B cell (primary cell): ENCODE data around the gene SEZ6L. TPM values are rescaled to one million over a fixed set of nuclear protein-coding genes. Genes with fewer than 3 reads are reported as not detected.

Source experiments
- ATAC-seq: fragments of 200-7000 bp; cut with Tn5 transposase; one replicate; pipeline ENCODE4 v1.10.0; 2021; ENCODE audit warnings: low read depth, mild to moderate bottlenecking, moderate number of reproducible peaks, moderate library complexity
- CTCF ChIA-PET: fragments of 350-600 bp; sonication (Branson Sonifier 250); formaldehyde crosslinking; loops from one replicate; lab custom pipeline; 2021; ENCODE audit warnings: antibody characterized with exemption, inconsistent platforms; lab: Charles Lee
- POLR2A ChIA-PET: fragments of 350-600 bp; sonication (Branson Sonifier 250); formaldehyde crosslinking; loops from one replicate; lab custom pipeline; 2021; ENCODE audit warnings: antibody characterized with exemption; lab: Charles Lee
- DNase-seq: peaks from one replicate; pipeline ENCODE4 v3.0.0; 2013
- H2AFZ ChIP-seq: 2 replicates; pipeline ENCODE4 v1.6.1; 2012; ENCODE audit warnings: mild to moderate bottlenecking, low read depth, low read length; ENCODE audit not compliant: insufficient read depth, poor library complexity, severe bottlenecking
- H3K27ac ChIP-seq, 2 donors: 1 replicate in 1 of 2; 2 replicates in 1 of 2; pipeline ENCODE4 v1.5.1; 2012 to 2013; ENCODE audit warnings: low read length in 2 of 2, mild to moderate bottlenecking in 2 of 2, moderate library complexity in 1 of 2
- H3K27me3 ChIP-seq, 4 experiments: fragments of 200-600 bp in 1 of 4; sonication (generic) in 1 of 4; replicated peaks in 1 of 4; 1 replicate in 2 of 4; 2 replicates in 2 of 4; pipeline versions ENCODE4 v1.6.1 to v1.7.0; 2013 to 2016; ENCODE audit warnings: low read length in 3 of 4, mild to moderate bottlenecking in 2 of 4, mixed read lengths in 1 of 4, moderate library complexity in 1 of 4; ENCODE audit not compliant: insufficient read depth in 4 of 4, control insufficient read depth in 3 of 4; ENCODE audit errors: control extremely low read depth in 1 of 4
- H3K36me3 ChIP-seq, 2 experiments: replicated peaks in 1 of 2; 1 replicate in 1 of 2; 2 replicates in 1 of 2; pipeline versions ENCODE4 v1.6.1 to v1.7.1; 2013; ENCODE audit warnings: low read length in 1 of 2; ENCODE audit not compliant: insufficient read depth in 2 of 2, control insufficient read depth in 1 of 2; ENCODE audit errors: control extremely low read depth in 1 of 2, extremely low read depth in 1 of 2
- H3K4me1 ChIP-seq, 2 donors: fragments of 200-600 bp in 1 of 2; sonication (generic) in 1 of 2; 1 replicate in 1 of 2; 2 replicates in 1 of 2; pipeline versions ENCODE4 v1.5.1 to v1.6.1; 2013 to 2017; ENCODE audit warnings: low read length in 2 of 2; ENCODE audit not compliant: control insufficient read depth in 2 of 2, insufficient read depth in 2 of 2
- H3K4me2 ChIP-seq: replicated peaks from 2 replicates; pipeline ENCODE3; 2012; ENCODE audit warnings: mild to moderate bottlenecking, low read depth, low read length; ENCODE audit not compliant: poor library complexity, severe bottlenecking
- H3K4me3 ChIP-seq, 5 experiments: fragments of 200-600 bp in 1 of 5; sonication (generic) in 1 of 5; 1 replicate in 3 of 5; 2 replicates in 2 of 5; pipeline versions ENCODE4 v1.5.1 to v1.7.0; 2011 to 2016; ENCODE audit warnings: low read length in 4 of 5, mild to moderate bottlenecking in 4 of 5, low read depth in 2 of 5, control low read depth in 1 of 5, moderate library complexity in 1 of 5; ENCODE audit not compliant: insufficient read depth in 1 of 5; ENCODE audit errors: control extremely low read depth in 1 of 5, extremely low read depth in 1 of 5
- H3K79me2 ChIP-seq: fragments of 200-600 bp; sonication (generic); one replicate; pipeline ENCODE4 v1.6.0; 2016; ENCODE audit warnings: low read length; ENCODE audit not compliant: control insufficient read depth, insufficient read depth
- H3K9ac ChIP-seq: fragments of 200-600 bp; sonication (generic); 2 replicates; pipeline ENCODE4 v1.6.1; 2017; ENCODE audit warnings: mild to moderate bottlenecking, low read length, moderate library complexity
- H3K9me3 ChIP-seq, 3 donors: one replicate each; pipeline versions ENCODE4 v1.6.1 to v1.7.1; 2013; ENCODE audit warnings: low read length in 2 of 3; ENCODE audit not compliant: control insufficient read depth in 2 of 3, insufficient read depth in 1 of 3; ENCODE audit errors: control extremely low read depth in 1 of 3
- H4K20me1 ChIP-seq: 2 replicates; pipeline ENCODE4 v1.6.0; 2012; ENCODE audit warnings: mild to moderate bottlenecking, low read length; ENCODE audit not compliant: insufficient read depth, control insufficient read depth, poor library complexity, severe bottlenecking
- H3K27ac Mint-ChIP-seq: one replicate; pipeline ENCODE4 v1.8.0; 2021; ENCODE audit warnings: mixed read lengths
- H3K27me3 Mint-ChIP-seq: one replicate; pipeline ENCODE4 v1.8.0; 2021; ENCODE audit warnings: mixed read lengths
- H3K4me1 Mint-ChIP-seq: one replicate; pipeline ENCODE4 v1.8.0; 2021; ENCODE audit warnings: mixed read lengths
- H3K4me3 Mint-ChIP-seq: one replicate; pipeline ENCODE4 v1.8.0; 2021; ENCODE audit warnings: mixed read lengths
- H3K9me3 Mint-ChIP-seq: one replicate; pipeline ENCODE4 v1.8.0; 2022; ENCODE audit warnings: mixed read lengths; ENCODE audit not compliant: insufficient read depth
- EZH2 ChIP-seq: IDR thresholded peaks from 2 replicates; pipeline ENCODE4 v1.6.1; 2012; ENCODE audit warnings: borderline replicate concordance, low read depth, mild to moderate bottlenecking, moderate library complexity, low read length; ENCODE audit not compliant: insufficient read depth, poor library complexity, severe bottlenecking
- WGBS: methylation state at CpG from one replicate; pipeline ENCODE4 v1.1.5; 2013; ENCODE audit warnings: missing lambda C conversion rate; ENCODE audit not compliant: insufficient coverage; 5-methylcytosine and 5-hydroxymethylcytosine counted together
- intact Hi-C: fragments of 100-400 bp; cut with micrococcal nuclease; formaldehyde crosslinking; loops from one replicate; pipeline ENCODE4 v1.10.0; 2022
- polyA plus RNA-seq: library from polyadenylated mRNA; depleted of rRNA; stranded (reverse); fragments of >200 nt; gene quantifications from 2 replicates; pipeline ENCODE4 v1.2.3, GENCODE V29; 2012
- total RNA-seq, 2 donors: library from RNA; stranded (reverse); fragments of 120-200 nt in 1 of 2; gene quantifications; 1 replicate in 1 of 2; 2 replicates in 1 of 2; pipeline versions ENCODE4 v1.2.3 to v1.2.4, GENCODE V29; 2013 to 2022
- TF ChIP-seq, protein P1 (sequence below): fragments of 200-600 bp; IDR thresholded peaks from one replicate; pipeline ENCODE4 v1.8.0; 2022; ENCODE audit warnings: antibody characterized with exemption, mild to moderate bottlenecking

Gene SEZ6L
- total and polyA plus RNA-seq, 2 donors (not counting 1 experiment from before 2014, with no cell fraction given), result 0.04 TPM; not detected in 1

DNA sequence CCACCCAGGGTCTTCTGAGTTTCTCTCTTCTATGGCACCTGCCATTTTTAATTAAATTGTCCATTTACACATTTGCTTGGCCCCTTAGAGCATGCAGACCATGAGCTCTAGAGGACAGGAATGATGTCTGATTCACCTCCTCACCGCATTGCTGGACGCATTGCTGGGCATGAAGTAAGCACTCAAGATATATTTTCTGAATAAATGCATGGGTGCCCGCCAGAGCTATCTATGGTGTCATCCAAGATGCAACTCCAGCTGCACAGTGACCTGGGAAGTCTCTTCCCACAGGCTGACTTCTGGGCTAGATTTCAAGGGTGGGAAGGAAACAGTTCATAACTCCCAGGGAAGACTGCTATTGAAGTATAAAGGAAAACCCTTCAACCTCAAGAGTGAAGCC is 193.2 kb downstream of the SEZ6L start:
- ChIA-PET CTCF (interaction anchor here (0.7 to 8.8 kb wide), 8 partner anchors 16 to 347 kb away, joined by 3 to 136 read pairs (median 4); no protein-coding TSS in a partner anchor), POLR2A (interaction anchor here (0.6 kb wide), 1 partner anchor 605 kb away, joined by 3 read pairs; no protein-coding TSS in a partner anchor)
- Histone ChIP-seq H2AFZ (no peak overlapping the region), H3K27me3 (peaks cover 0 to 13% (median 4%) of the 10 kb centered on the region in 4 experiments), H3K4me1 (peaks cover 4 to 7% of the 10 kb centered on the region in 2 donors), H3K36me3 (no peaks in the 10 kb centered on the region), H3K27ac (no peak overlapping the region), H3K4me2 (no peak overlapping the region), H3K9me3 (no peaks in the 10 kb centered on the region), H3K79me2 (no peaks in the 10 kb centered on the region), H3K9ac (no peak overlapping the region), H4K20me1 (no peaks in the 10 kb centered on the region), H3K4me3 (no peak overlapping the region)
- intact Hi-C loops, result loop anchor here (10.0 kb wide), 1 partner anchor 588 kb away; no protein-coding TSS in a partner anchor
- Mint-ChIP-seq H3K9me3 (no peaks in the 10 kb centered on the region), H3K4me1 (peaks cover 3% of the 10 kb centered on the region), H3K4me3 (no peak overlapping the region), H3K27ac (no peak overlapping the region), H3K27me3 (peaks cover 12% of the 10 kb centered on the region)
- WGBS, result 83% methylated on average over 3 of the region's 3 CpGs
- no peak for TF ChIP-seq EZH2
- TF ChIP-seq, protein P1, sequence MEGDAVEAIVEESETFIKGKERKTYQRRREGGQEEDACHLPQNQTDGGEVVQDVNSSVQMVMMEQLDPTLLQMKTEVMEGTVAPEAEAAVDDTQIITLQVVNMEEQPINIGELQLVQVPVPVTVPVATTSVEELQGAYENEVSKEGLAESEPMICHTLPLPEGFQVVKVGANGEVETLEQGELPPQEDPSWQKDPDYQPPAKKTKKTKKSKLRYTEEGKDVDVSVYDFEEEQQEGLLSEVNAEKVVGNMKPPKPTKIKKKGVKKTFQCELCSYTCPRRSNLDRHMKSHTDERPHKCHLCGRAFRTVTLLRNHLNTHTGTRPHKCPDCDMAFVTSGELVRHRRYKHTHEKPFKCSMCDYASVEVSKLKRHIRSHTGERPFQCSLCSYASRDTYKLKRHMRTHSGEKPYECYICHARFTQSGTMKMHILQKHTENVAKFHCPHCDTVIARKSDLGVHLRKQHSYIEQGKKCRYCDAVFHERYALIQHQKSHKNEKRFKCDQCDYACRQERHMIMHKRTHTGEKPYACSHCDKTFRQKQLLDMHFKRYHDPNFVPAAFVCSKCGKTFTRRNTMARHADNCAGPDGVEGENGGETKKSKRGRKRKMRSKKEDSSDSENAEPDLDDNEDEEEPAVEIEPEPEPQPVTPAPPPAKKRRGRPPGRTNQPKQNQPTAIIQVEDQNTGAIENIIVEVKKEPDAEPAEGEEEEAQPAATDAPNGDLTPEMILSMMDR, result no peak
- DNase-seq, result no peak
- no peak for ATAC-seq
